HCT116 (cell line): ENCODE results near the gene ELOA. TPM values are rescaled to one million over a fixed set of nuclear protein-coding genes. Genes with fewer than 3 reads are reported as not detected.
A peak's percentile ranks its signal among the peaks of the same experiment; 100 is the strongest.

Experiments
- ATAC-seq: fragments of 200-7000 bp; cut with Tn5 transposase; 2 replicates; pipeline ENCODE4 v1.9.1; 2020; ENCODE audit warnings: mild to moderate bottlenecking, moderate library complexity
- BruUV-seq: library from RNA; stranded (reverse); fragments of 400-500 nt; replicated peaks from 2 replicates; lab custom pipeline; 2021; lab: Mats Ljungman, UMichigan
- CTCF ChIA-PET: fragments of 300-600 bp; sonication (Branson Sonifier 250); formaldehyde crosslinking; loops from one replicate; lab custom pipeline; 2021; ENCODE audit warnings: antibody characterized with exemption; lab: Charles Lee
- POLR2A ChIA-PET: fragments of 300-600, 350-600 bp; sonication (Branson Sonifier 250); formaldehyde crosslinking; loops from one replicate; lab custom pipeline; 2021; ENCODE audit warnings: antibody characterized with exemption; lab: Charles Lee
- RAD21 ChIA-PET, 2 experiments: fragments of 300-600 bp; sonication (Branson Sonifier 250); formaldehyde crosslinking; loops; one replicate each; lab custom pipeline; 2023; ENCODE audit warnings: low total read pairs in 2 of 2; ENCODE audit not compliant: uncharacterized antibody in 2 of 2, unreplicated experiment in 2 of 2, low non-redundant PET in 1 of 2; lab: Charles Lee
- DNase-seq: peaks from one replicate; pipeline ENCODE4 v3.0.0-alpha.2; 2010; ENCODE audit warnings: low read depth, low spot score
- H2AFZ ChIP-seq: fragments of 200-600 bp; shearing (Covaris generic), sonication (generic); 2 replicates; pipeline ENCODE4 v1.6.1; 2017; ENCODE audit warnings: low read depth, mixed run types, mixed read lengths, antibody characterized with exemption, low read length; ENCODE audit not compliant: poor library complexity, severe bottlenecking
- H3K27ac ChIP-seq: 2 replicates; pipeline ENCODE4 v1.5.1; 2012; ENCODE audit warnings: low read depth, low read length
- H3K27me3 ChIP-seq: fragments of 200-600 bp; sonication (generic); 2 replicates; pipeline ENCODE4 v1.6.1; 2016; ENCODE audit warnings: mixed run types, low read length, mixed read lengths; ENCODE audit not compliant: insufficient read depth
- H3K36me3 ChIP-seq, 2 experiments: fragments of 200-500 bp in 1 of 2; fragments of 200-600 bp in 1 of 2; sonication (Bioruptor generic) in 1 of 2; sonication (generic) in 1 of 2; 2 replicates each; pipeline versions ENCODE4 v1.5.1 to v1.6.1; 2014 to 2016; ENCODE audit warnings: low read length in 2 of 2, inconsistent platforms in 1 of 2, mixed read lengths in 1 of 2, mixed run types in 1 of 2; ENCODE audit not compliant: insufficient read depth in 2 of 2, control insufficient read depth in 1 of 2
- H3K4me1 ChIP-seq, 2 experiments: fragments of 200-600 bp in 1 of 2; sonication (generic) in 1 of 2; 2 replicates each; pipeline versions ENCODE4 v1.5.1 to v1.6.1; 2012 to 2017; ENCODE audit warnings: low read length in 2 of 2, inconsistent platforms in 1 of 2, mild to moderate bottlenecking in 1 of 2, mixed read lengths in 1 of 2, mixed run types in 1 of 2, moderate library complexity in 1 of 2; ENCODE audit not compliant: insufficient read depth in 2 of 2, control insufficient read depth in 1 of 2
- H3K4me2 ChIP-seq: fragments of 200-600 bp; sonication (generic); 2 replicates; pipeline ENCODE4 v1.6.1; 2017; ENCODE audit warnings: mixed run types, low read length, mixed read lengths
- H3K4me3 ChIP-seq, 2 experiments: fragments of 200-600 bp in 1 of 2; sonication (generic) in 1 of 2; replicated peaks in 1 of 2; 2 replicates each; pipeline ENCODE4 v1.5.1; 2011 to 2016; ENCODE audit warnings: low read length in 2 of 2, control low read depth in 1 of 2, low read depth in 1 of 2, mild to moderate bottlenecking in 1 of 2, mixed read lengths in 1 of 2, mixed run types in 1 of 2
- H3K79me2 ChIP-seq: fragments of 200-600 bp; sonication (generic); 2 replicates; pipeline ENCODE4 v1.6.1; 2017; ENCODE audit warnings: mild to moderate bottlenecking, mixed run types, low read length, moderate library complexity, mixed read lengths; ENCODE audit not compliant: insufficient read depth
- H3K9ac ChIP-seq: fragments of 200-600 bp; sonication (generic); 2 replicates; pipeline ENCODE4 v1.6.1; 2016; ENCODE audit warnings: low read length, mixed read lengths
- H3K9me2 ChIP-seq: fragments of 200-600 bp; sonication (generic), shearing (Covaris generic); 2 replicates; pipeline ENCODE4 v1.6.1; 2017; ENCODE audit warnings: mixed run types, mild to moderate bottlenecking, moderate library complexity; ENCODE audit not compliant: insufficient read depth
- H3K9me3 ChIP-seq, 2 experiments: fragments of 200-500 bp in 1 of 2; fragments of 200-600 bp in 1 of 2; sonication (Bioruptor generic) in 1 of 2; sonication (generic) in 1 of 2; 2 replicates each; pipeline ENCODE4 v1.6.1; 2014 to 2017; ENCODE audit warnings: low read length in 2 of 2, mixed read lengths in 2 of 2, inconsistent platforms in 1 of 2, low read depth in 1 of 2, mild to moderate bottlenecking in 1 of 2, mixed run types in 1 of 2, moderate library complexity in 1 of 2; ENCODE audit not compliant: control insufficient read depth in 1 of 2, insufficient read depth in 1 of 2
- H4K20me1 ChIP-seq: fragments of 200-600 bp; sonication (generic), shearing (Covaris generic); 2 replicates; pipeline ENCODE4 v1.6.1; 2017; ENCODE audit warnings: mixed run types, mild to moderate bottlenecking, moderate library complexity; ENCODE audit not compliant: insufficient read depth
- ATF3 ChIP-seq: IDR thresholded peaks from 2 replicates; pipeline ENCODE4 v1.6.1; 2012
- CBX3 ChIP-seq: IDR thresholded peaks from 2 replicates; pipeline ENCODE4 v1.6.1; 2012; ENCODE audit warnings: low read depth
- CEBPB ChIP-seq: IDR thresholded peaks from 2 replicates; pipeline ENCODE4 v1.6.1; 2012; ENCODE audit warnings: low read depth
- CTCF ChIP-seq, 3 experiments: fragments of 200-600 bp in 1 of 3; sonication (generic) in 1 of 3; IDR thresholded peaks in 2 of 3; conservative IDR thresholded peaks in 1 of 3; 2 replicates each; pipeline ENCODE4 v1.5.1; 2012 to 2017; ENCODE audit warnings: low read depth in 2 of 3, low read length in 2 of 3, antibody characterized with exemption in 1 of 3, borderline replicate concordance in 1 of 3, control low read depth in 1 of 3, mild to moderate bottlenecking in 1 of 3, mixed read lengths in 1 of 3, mixed run types in 1 of 3, moderate library complexity in 1 of 3; ENCODE audit not compliant: insufficient read depth in 1 of 3
- ELF1 ChIP-seq: IDR thresholded peaks from 2 replicates; pipeline ENCODE4 v1.6.1; 2012; ENCODE audit warnings: low read depth, borderline replicate concordance
- EZH2 ChIP-seq: fragments of 200-600 bp; sonication (generic); IDR thresholded peaks from 2 replicates; pipeline ENCODE4 v1.6.1; 2017; ENCODE audit warnings: antibody characterized with exemption, mixed run types
- EZH2phosphoT487 ChIP-seq: fragments of 200-600 bp; IDR thresholded peaks from 2 replicates; pipeline ENCODE4 v1.6.1; 2018; ENCODE audit warnings: antibody characterized with exemption, borderline replicate concordance
- FOSL1 ChIP-seq: IDR thresholded peaks from 2 replicates; pipeline ENCODE4 v1.6.1; 2012; ENCODE audit warnings: low read depth
- JUND ChIP-seq: IDR thresholded peaks from 2 replicates; pipeline ENCODE4 v1.6.1; 2012
- MAX ChIP-seq: IDR thresholded peaks from 2 replicates; pipeline ENCODE4 v1.6.1; 2012
- POLR2AphosphoS5 ChIP-seq: IDR thresholded peaks from 2 replicates; pipeline ENCODE4 v1.6.1; 2011; ENCODE audit warnings: mild to moderate bottlenecking, low read depth, low read length, moderate library complexity
- REST ChIP-seq: IDR thresholded peaks from 2 replicates; pipeline ENCODE4 v1.6.1; 2012; ENCODE audit warnings: low read depth
- SIN3A ChIP-seq: IDR thresholded peaks from 2 replicates; pipeline ENCODE4 v1.6.1; 2012; ENCODE audit warnings: low read depth
- SRF ChIP-seq: IDR thresholded peaks from 2 replicates; pipeline ENCODE4 v1.6.1; 2012; ENCODE audit warnings: low read depth
- YY1 ChIP-seq: IDR thresholded peaks from 2 replicates; pipeline ENCODE4 v1.6.1; 2011; ENCODE audit warnings: low read length, low read depth, moderate library complexity, mild to moderate bottlenecking; ENCODE audit not compliant: insufficient replicate concordance; ENCODE audit errors: extremely low read depth
- ZFX ChIP-seq: fragments of 450-650 bp; IDR thresholded peaks from 2 replicates; pipeline ENCODE4 v1.6.1; 2017
- ZNF274 ChIP-seq: fragments of 200-500 bp; sonication (Bioruptor generic); IDR thresholded peaks from 2 replicates; pipeline ENCODE4 v1.6.1; 2014; ENCODE audit warnings: mild to moderate bottlenecking, low read depth, low read length, inconsistent platforms
- intact Hi-C: fragments of 100-400 bp; cut with micrococcal nuclease; formaldehyde crosslinking; loops from 2 replicates; pipeline ENCODE4 v1.10.0; 2022
- total RNA-seq: library from RNA; stranded (reverse); gene quantifications from one replicate; pipeline ENCODE4 v1.2.1, GENCODE V29; 2021; ENCODE audit not compliant: unreplicated experiment
- TF ChIP-seq, protein P1 (sequence below): IDR thresholded peaks from 2 replicates; pipeline ENCODE4 v1.6.1; 2011; ENCODE audit warnings: mild to moderate bottlenecking, low read length, moderate library complexity; ENCODE audit not compliant: insufficient replicate concordance; ENCODE audit errors: extremely low read depth

ELOA gene
- total RNA-seq, 1 experiment from 2014 or later, result 39.3 TPM

DNA sequence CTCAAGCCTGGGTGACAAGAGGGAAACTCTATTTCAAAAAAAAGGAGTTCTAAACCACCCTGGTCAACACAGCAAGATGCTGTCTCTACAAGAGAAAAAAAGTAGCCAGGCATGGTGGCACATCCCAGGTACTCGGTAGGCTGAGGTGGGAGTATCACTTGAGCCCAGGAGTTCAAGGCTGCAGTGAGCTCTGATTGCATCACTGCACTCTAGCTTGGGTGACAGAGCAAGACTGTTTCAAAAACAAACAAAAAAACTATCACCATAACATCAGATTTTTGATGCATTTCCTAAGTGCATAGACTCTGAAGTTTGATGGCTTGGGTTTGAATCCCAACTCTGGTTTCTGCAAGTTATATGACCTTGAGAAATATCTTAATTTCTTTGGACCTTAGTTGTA lies 9.6 kb downstream of the ELOA start (continued):
- no peak for TF ChIP-seq REST
- no peak for TF ChIP-seq CEBPB
- no peak for TF ChIP-seq EZH2
- TF ChIP-seq ZNF274, result no peak
- TF ChIP-seq EZH2phosphoT487, result no peak

- no TSS peak for BruUV-seq
- H3K9me3 ChIP-seq, result no peaks in the 10 kb centered on the region
- ChIA-PET RAD21 (no interaction called here), POLR2A (no interaction called here), CTCF (no interaction called here)
- DNase-seq, result no peak
- H3K9ac ChIP-seq, result no peak overlapping the region
- no peak overlapping the region for H3K27ac ChIP-seq
- 0 out of 2 replicates have a peak, but pooled peaks have one; percentile 34 for ATAC-seq
- intact Hi-C loops, result no loop called here
- no peak overlapping the region for H3K4me3 ChIP-seq
- no peaks in the 10 kb centered on the region for H3K27me3 ChIP-seq
- peaks cover 7% of the 10 kb centered on the region; the same call in 1 of the 2 replicates for H4K20me1 ChIP-seq
- no peak overlapping the region for H3K4me2 ChIP-seq
- H3K36me3 ChIP-seq, result peaks cover 87 to 88% of the 10 kb centered on the region in 2 experiments
- peaks cover 0 to 10% of the 10 kb centered on the region in 2 experiments; a peak in 1 of 4 replicates for H3K4me1 ChIP-seq
- peaks cover 40% of the 10 kb centered on the region for H3K79me2 ChIP-seq
- no peaks in the 10 kb centered on the region for H3K9me2 ChIP-seq
- H2AFZ ChIP-seq, result no peak overlapping the region
- no peak for TF ChIP-seq CBX3
- TF ChIP-seq ELF1, result no peak
- TF ChIP-seq, protein P1, sequence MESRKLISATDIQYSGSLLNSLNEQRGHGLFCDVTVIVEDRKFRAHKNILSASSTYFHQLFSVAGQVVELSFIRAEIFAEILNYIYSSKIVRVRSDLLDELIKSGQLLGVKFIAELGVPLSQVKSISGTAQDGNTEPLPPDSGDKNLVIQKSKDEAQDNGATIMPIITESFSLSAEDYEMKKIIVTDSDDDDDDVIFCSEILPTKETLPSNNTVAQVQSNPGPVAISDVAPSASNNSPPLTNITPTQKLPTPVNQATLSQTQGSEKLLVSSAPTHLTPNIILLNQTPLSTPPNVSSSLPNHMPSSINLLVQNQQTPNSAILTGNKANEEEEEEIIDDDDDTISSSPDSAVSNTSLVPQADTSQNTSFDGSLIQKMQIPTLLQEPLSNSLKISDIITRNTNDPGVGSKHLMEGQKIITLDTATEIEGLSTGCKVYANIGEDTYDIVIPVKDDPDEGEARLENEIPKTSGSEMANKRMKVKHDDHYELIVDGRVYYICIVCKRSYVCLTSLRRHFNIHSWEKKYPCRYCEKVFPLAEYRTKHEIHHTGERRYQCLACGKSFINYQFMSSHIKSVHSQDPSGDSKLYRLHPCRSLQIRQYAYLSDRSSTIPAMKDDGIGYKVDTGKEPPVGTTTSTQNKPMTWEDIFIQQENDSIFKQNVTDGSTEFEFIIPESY, result no peak
- no peak for TF ChIP-seq ZNF274
- no peak for TF ChIP-seq POLR2AphosphoS5
- no peak for TF ChIP-seq YY1
- TF ChIP-seq CTCF (IDR thresholded peaks at IDR 0.05 in 2 of 3, conservative IDR thresholded peaks at IDR 0.05 in 1 of 3; ENCODE audit: borderline replicate concordance in 1 of 3, insufficient read depth in 1 of 3, low read depth in 2 of 3, low read length in 2 of 3), result no peak
- TF ChIP-seq ZFX, result no peak
- no peak for TF ChIP-seq JUND
- TF ChIP-seq SIN3A, result no peak
- TF ChIP-seq EZH2phosphoT487, result no peak
- no peak for TF ChIP-seq ATF3
- no peak for TF ChIP-seq SRF
- TF ChIP-seq FOSL1, result no peak
- no peak for TF ChIP-seq MAX
Measured at GRCh38 chr1:23756676-23757075, 13.4 kb downstream of the ELOA start.
